Kidney epithelial cell (primary cell): ENCODE results near the gene INO80B. TPM values are rescaled to one million over a fixed set of nuclear protein-coding genes. Genes with fewer than 3 reads are reported as not detected.
"Not testable (repeated sequence)": the region's sequence is repeated elsewhere in the genome, so short reads cannot be mapped to it uniquely, and the experiment has no call there.

Experiments
- DNase-seq: peaks from one replicate; pipeline ENCODE4 v3.0.0-alpha.2; 2010; ENCODE audit warnings: low read depth
- H3K27me3 ChIP-seq: 2 replicates; pipeline ENCODE4 v1.6.0; 2011; ENCODE audit warnings: low read length; ENCODE audit not compliant: control insufficient read depth, insufficient read depth
- H3K36me3 ChIP-seq: 2 replicates; pipeline ENCODE4 v1.5.1; 2011; ENCODE audit warnings: low read length; ENCODE audit not compliant: control insufficient read depth, insufficient read depth
- H3K4me3 ChIP-seq: 2 replicates; pipeline ENCODE4 v1.5.1; 2011; ENCODE audit warnings: low read depth, mild to moderate bottlenecking, control low read depth, low read length
- total RNA-seq: library from RNA; depleted of rRNA; stranded (reverse); fragments of >200 nt; gene quantifications from 2 replicates; pipeline ENCODE4 v1.2.3, GENCODE V29; 2015
- TF ChIP-seq, protein P1 (sequence below): IDR thresholded peaks from 2 replicates; pipeline ENCODE4 v1.5.1; 2011; ENCODE audit warnings: mild to moderate bottlenecking, moderate library complexity, low read length, control low read depth, inconsistent platforms; ENCODE audit not compliant: insufficient read depth, poor library complexity, severe bottlenecking

Gene INO80B
- total RNA-seq, 1 donor from 2014 or later: 31.3 TPM

DNA sequence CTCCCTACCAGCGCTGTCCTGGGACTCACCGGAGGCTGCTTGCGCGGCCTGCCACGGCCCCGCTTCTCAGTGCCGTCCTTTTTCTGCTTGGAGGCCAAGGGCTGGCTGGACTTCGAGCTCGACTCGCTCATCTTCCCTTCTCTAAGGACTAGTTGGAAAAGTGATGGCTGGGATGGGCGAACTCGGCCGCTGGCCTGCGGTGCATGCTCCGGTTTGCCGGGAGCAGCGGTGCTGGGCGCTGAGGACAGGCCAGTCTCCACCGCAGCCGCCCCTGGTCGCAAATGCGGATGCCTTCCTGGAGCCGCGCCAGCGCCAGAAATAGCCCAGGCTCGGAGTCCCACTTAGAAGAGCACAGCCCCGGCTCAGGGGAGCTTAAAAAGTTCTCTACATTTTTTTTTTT lies 36.6 kb upstream of the INO80B start:
- H3K36me3 ChIP-seq: no peaks in the 10 kb centered on the region
- no peaks in the 10 kb centered on the region for H3K27me3 ChIP-seq
- TF ChIP-seq, protein P1, sequence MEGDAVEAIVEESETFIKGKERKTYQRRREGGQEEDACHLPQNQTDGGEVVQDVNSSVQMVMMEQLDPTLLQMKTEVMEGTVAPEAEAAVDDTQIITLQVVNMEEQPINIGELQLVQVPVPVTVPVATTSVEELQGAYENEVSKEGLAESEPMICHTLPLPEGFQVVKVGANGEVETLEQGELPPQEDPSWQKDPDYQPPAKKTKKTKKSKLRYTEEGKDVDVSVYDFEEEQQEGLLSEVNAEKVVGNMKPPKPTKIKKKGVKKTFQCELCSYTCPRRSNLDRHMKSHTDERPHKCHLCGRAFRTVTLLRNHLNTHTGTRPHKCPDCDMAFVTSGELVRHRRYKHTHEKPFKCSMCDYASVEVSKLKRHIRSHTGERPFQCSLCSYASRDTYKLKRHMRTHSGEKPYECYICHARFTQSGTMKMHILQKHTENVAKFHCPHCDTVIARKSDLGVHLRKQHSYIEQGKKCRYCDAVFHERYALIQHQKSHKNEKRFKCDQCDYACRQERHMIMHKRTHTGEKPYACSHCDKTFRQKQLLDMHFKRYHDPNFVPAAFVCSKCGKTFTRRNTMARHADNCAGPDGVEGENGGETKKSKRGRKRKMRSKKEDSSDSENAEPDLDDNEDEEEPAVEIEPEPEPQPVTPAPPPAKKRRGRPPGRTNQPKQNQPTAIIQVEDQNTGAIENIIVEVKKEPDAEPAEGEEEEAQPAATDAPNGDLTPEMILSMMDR: no peak
- no peak for DNase-seq
- H3K4me3 ChIP-seq: no peak overlapping the region

DNA sequence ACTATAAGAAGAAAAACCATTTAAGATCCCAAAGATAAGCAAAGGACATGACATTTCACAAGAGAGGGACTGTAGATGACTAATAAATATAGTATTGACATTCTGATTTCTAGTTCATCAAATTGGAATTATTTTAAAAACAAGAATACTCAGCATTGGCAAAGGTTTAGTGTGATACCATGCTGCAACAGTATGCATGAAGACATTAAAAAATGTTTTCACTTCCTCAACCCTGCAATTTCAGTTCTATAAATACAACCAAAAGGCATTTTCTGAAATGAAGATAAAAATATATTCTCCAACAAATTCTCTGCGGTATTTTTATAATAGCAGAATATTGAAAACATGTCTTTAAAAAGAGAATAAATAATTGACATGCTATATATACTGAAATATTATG lies 35.5 kb upstream of the INO80B start:
- DNase-seq: no peak
- Histone ChIP-seq H3K36me3 (no peaks in the 10 kb centered on the region), H3K27me3 (no peaks in the 10 kb centered on the region), H3K4me3 (no peak overlapping the region)
- TF ChIP-seq, protein P1: no peak

DNA sequence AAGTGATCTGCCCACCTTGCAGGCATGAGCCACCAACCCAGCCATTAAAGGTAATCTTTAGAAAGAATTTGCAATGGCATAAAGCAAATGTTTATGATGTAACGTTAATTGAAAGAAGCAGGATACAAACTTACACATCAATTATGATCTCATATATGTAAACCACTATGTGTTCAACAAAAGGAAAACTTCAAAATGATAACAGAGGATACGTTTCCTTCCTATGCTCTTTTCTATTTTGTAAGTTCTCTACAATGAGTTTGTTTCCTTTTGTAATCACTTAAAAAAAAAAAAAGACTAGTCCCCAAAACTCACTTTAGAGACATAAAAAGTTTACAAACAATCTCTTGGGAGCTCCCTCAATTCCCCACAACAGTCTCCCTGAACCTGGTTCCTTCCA lies 34.9 kb upstream of the INO80B start:
- TF ChIP-seq, protein P1: no peak
- H3K36me3 ChIP-seq: no peaks in the 10 kb centered on the region
- no peak overlapping the region for H3K4me3 ChIP-seq
- H3K27me3 ChIP-seq: no peaks in the 10 kb centered on the region
- DNase-seq: no peak

- DNase-seq, H3K36me3 ChIP-seq, H3K27me3 ChIP-seq: not testable (repeated sequence)
- peak overlapping the region; percentile 72 for H3K4me3 ChIP-seq
These were observed 34.3 kb upstream of the INO80B start for GRCh38 chr2:74420443-74421103.

DNA sequence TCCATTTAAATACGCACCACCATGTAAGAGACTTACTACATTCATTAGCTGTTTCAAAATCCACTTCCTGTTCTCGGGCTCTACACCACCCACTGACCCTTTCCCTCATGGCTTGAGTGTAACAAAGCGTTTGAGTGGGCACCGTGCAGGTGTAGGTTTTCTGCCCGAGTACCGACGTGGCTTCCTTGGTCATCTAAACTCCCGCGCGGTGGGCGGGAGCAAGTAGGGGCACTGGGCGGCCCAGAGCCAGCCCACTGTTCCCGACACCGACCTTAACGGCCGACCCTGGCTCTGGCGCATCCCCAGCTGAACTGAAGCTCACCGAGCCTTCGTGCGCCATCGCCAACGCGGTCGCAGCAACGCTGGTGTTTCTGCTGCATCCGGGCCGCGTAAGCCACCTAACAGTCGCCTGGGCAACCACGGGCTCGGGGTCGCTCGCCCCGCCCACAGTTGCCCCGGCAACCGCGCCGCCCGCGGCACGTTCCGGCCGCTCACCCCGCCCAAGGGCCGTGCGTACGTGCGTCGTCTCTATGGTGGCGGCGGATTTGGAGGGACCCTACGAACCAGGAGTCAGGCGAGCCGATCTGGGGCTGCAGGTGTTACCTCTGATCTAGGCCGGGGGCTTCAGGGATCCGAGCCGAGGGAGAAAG lies 33.5 kb upstream of the INO80B start, which contains the start of the genes C2orf81 and WDR54:
Gene C2orf81, minus strand, starts transcription at position 399 of the 650 bp plus-strand sequence. Its CDS starts 59 bp downstream, at position 340.
Gene WDR54, plus strand, starts transcription at position 510 of the 650 bp plus-strand sequence. CDS start 424 bp downstream, outside the sequence.
- no peaks in the 10 kb centered on the region for H3K27me3 ChIP-seq
- H3K36me3 ChIP-seq: no peaks in the 10 kb centered on the region
- peak within 1 kb of the TSS; percentile 72 for H3K4me3 ChIP-seq
- TF ChIP-seq, protein P1: no peak
- DNase-seq: no peak

GRCh38 chr2:74423231-74424095 lies 31.4 kb upstream of the INO80B start:
- H3K36me3 ChIP-seq: no peaks in the 10 kb centered on the region
- no peak for DNase-seq
- no peaks in the 10 kb centered on the region for H3K27me3 ChIP-seq
- TF ChIP-seq, protein P1: no peak
- no peak overlapping the region for H3K4me3 ChIP-seq
